ENCODE measurements around the gene PI4KA. TPM values are rescaled to one million over a fixed set of nuclear protein-coding genes. Genes with fewer than 3 reads are reported as not detected.
"Not testable (repeated sequence)": the region's sequence is repeated elsewhere in the genome, so short reads cannot be mapped to it uniquely, and the experiment has no call there.

PI4KA gene
- total RNA-seq, 1 experiment from 2014 or later: 65.8 TPM

DNA sequence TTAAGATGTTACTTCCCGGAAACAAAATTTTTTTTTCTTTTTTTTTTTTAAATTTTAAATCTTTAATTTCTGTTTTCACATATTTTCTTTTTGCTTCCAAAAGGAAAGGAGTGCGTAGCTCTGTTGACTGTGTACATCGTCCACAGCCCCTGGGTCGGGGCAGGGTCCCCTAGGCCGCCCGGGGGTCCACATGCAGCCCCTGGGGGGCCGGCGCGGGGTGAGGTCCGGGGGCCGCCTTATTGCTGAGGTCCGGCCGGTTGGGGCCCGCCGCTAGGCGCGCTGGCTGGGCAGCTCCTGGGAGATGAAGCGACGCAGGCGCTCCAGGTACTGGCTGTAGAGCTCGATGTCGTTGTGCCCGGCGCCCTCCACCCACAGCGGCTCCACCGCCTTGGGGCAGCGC is 191.1 kb downstream of the PI4KA start:
- H3K4me2 ChIP-seq (ENCODE audit: insufficient read depth, insufficient read length, low read length); H3K27ac Mint-ChIP-seq; H3K27me3 Mint-ChIP-seq (ENCODE audit: low read depth); H3T11ph ChIP-seq (ENCODE audit: low read length); H3K79me1 ChIP-seq (ENCODE audit: insufficient read depth, low read depth, low read length, poor library complexity, severe bottlenecking); H2BK12ac ChIP-seq (ENCODE audit: insufficient read length, low read depth, low read length); H2AFZ ChIP-seq (ENCODE audit: low read length); H4K8ac ChIP-seq (replicated peaks; ENCODE audit: insufficient read length, low read depth, low read length); H3K36me3 Mint-ChIP-seq (ENCODE audit: insufficient read depth in 1 of 3, low read depth in 3 of 3); H3K18ac ChIP-seq (ENCODE audit: insufficient read length, low read depth, low read length); H3K4ac ChIP-seq (ENCODE audit: low read depth, low read length); H2BK120ac ChIP-seq (ENCODE audit: low read depth, low read length, poor library complexity, severe bottlenecking); H3K27me3 ChIP-seq (ENCODE audit: insufficient read depth, low read length); H3K9me3 ChIP-seq (ENCODE audit: control insufficient read depth, low read depth, low read length); H3K23me2 ChIP-seq (ENCODE audit: insufficient read length, low read depth, low read length, poor library complexity, severe bottlenecking); H3K27ac ChIP-seq (ENCODE audit: insufficient read length, low read depth, low read length); H3K14ac ChIP-seq (ENCODE audit: insufficient read depth, low read length); H3K4me1 Mint-ChIP-seq; H2BK20ac ChIP-seq (ENCODE audit: low read depth, low read length, poor library complexity, severe bottlenecking); H2AK5ac ChIP-seq (ENCODE audit: insufficient read length, low read length); H3K56ac ChIP-seq (ENCODE audit: insufficient read length, low read depth, low read length); H3K9ac ChIP-seq (ENCODE audit: extremely low read depth, insufficient read length, low read length); DNase-seq; H4K5ac ChIP-seq (ENCODE audit: insufficient read length, low read depth, low read length); H4K20me1 ChIP-seq (ENCODE audit: control insufficient read depth, insufficient read depth, insufficient read length); H2BK15ac ChIP-seq (ENCODE audit: low read depth, low read length); H3K23ac ChIP-seq (ENCODE audit: insufficient read length, low read depth, low read length); H3K4me3 Mint-ChIP-seq; H3K79me2 ChIP-seq (ENCODE audit: insufficient read depth, low read length); H2BK5ac ChIP-seq (ENCODE audit: insufficient read length, low read length); H4K91ac ChIP-seq (ENCODE audit: insufficient read length, low read depth, low read length); H3K9me3 Mint-ChIP-seq; H3K4me1 ChIP-seq (ENCODE audit: insufficient read depth, low read length): not testable (repeated sequence)
- no CpG with 5 or more reads among the region's 27 CpGs for WGBS (ENCODE audit: extremely low coverage, insufficient read length, low lambda C conversion rate)
